Hematopoietic multipotent progenitor cell treated with erythropoietin and hydrocortisone succinate and interleukin-3 and kit ligand, for 17 days (in vitro differentiated cells): Measurements from ENCODE around the gene PADI1.

ENCODE experiments used
- DNase-seq: peaks from one replicate; pipeline ENCODE4 v3.0.0-alpha.2; 2015; ENCODE audit warnings: low spot score

PADI1 gene

GRCh38 chr1:17274186-17275170, 69.5 kb downstream of the PADI1 start:
- DNase-seq: peak; percentile 15

- DNase-seq: no peak
Observed at GRCh38 chr1:17276568-17276967, 71.6 kb downstream of the PADI1 start.

GRCh38 chr1:17277511-17278159, 72.7 kb downstream of the PADI1 start:
- DNase-seq: no peak

GRCh38 chr1:17278996-17279830, 74.3 kb downstream of the PADI1 start:
- no peak for DNase-seq

- no peak for DNase-seq
Observed at GRCh38 chr1:17280436-17280835, 75.5 kb downstream of the PADI1 start.

- DNase-seq: no peak
Observed at GRCh38 chr1:17280894-17281293, 76.0 kb downstream of the PADI1 start.

GRCh38 chr1:17281775-17282181, 76.8 kb downstream of the PADI1 start:
- no peak for DNase-seq

GRCh38 chr1:17282836-17283235, 77.9 kb downstream of the PADI1 start:
- DNase-seq: no peak

- DNase-seq: no peak
Observed at GRCh38 chr1:17286646-17287045, 81.7 kb downstream of the PADI1 start.

GRCh38 chr1:17287130-17287776, 82.3 kb downstream of the PADI1 start:
- no peak for DNase-seq

- DNase-seq: no peak
Observed at GRCh38 chr1:17289721-17290120, 84.8 kb downstream of the PADI1 start.

- DNase-seq: no peak
Observed at GRCh38 chr1:17290553-17290952, 85.6 kb downstream of the PADI1 start.

GRCh38 chr1:17292299-17293160, 87.6 kb downstream of the PADI1 start:
- DNase-seq: no peak

- DNase-seq: no peak
Observed at GRCh38 chr1:17293681-17294425, 88.9 kb downstream of the PADI1 start.

GRCh38 chr1:17295292-17295691, 90.4 kb downstream of the PADI1 start:
- no peak for DNase-seq
